Activated CD4-positive, CD25-positive, alpha-beta regulatory T cell treated with anti-CD3 and anti-CD28 coated beads, Interleukin-2, amount 50 U/mL, for 24 hours (primary cell): ENCODE data around the gene TNIK.
"Not testable (repeated sequence)": the region's sequence is repeated elsewhere in the genome, so short reads cannot be mapped to it uniquely, and the experiment has no call there.

Source experiments
- ATAC-seq, 2 donors: fragments of 150-1000 bp; cut with Tn5 transposase; one replicate each; pipeline ENCODE4 v1.10.0; 2021; ENCODE audit warnings: mild to moderate bottlenecking in 1 of 2, moderate library complexity in 1 of 2

The TNIK gene

GRCh38 chr3:171157980-171158379, 302.2 kb downstream of the TNIK start:
- ATAC-seq, result no peak

- no peak for ATAC-seq
Measured at GRCh38 chr3:171157286-171157685, 302.9 kb downstream of the TNIK start.

- ATAC-seq, result no peak
Measured at GRCh38 chr3:171156401-171157010, 303.7 kb downstream of the TNIK start.

GRCh38 chr3:171155122-171155700, 305.0 kb downstream of the TNIK start:
- ATAC-seq, result no peak

- no peak for ATAC-seq
Measured at GRCh38 chr3:171150945-171151344, 309.3 kb downstream of the TNIK start.

- ATAC-seq, result no peak
Measured at GRCh38 chr3:171149526-171150116, 310.6 kb downstream of the TNIK start.

GRCh38 chr3:171145798-171146197, 314.4 kb downstream of the TNIK start:
- ATAC-seq, result no peak

- no peak for ATAC-seq
Measured at GRCh38 chr3:171142985-171143384, 317.2 kb downstream of the TNIK start.

- no peak for ATAC-seq
Measured at GRCh38 chr3:171140246-171140645, 320.0 kb downstream of the TNIK start.

- no peak for ATAC-seq
Measured at GRCh38 chr3:171138027-171138426, 322.2 kb downstream of the TNIK start.

- no peak for ATAC-seq
Measured at GRCh38 chr3:171135549-171135948, 324.7 kb downstream of the TNIK start.

- ATAC-seq, result no peak
Measured at GRCh38 chr3:171133796-171134569, 326.2 kb downstream of the TNIK start.

- ATAC-seq, result no peak
Measured at GRCh38 chr3:171133337-171133736, 326.9 kb downstream of the TNIK start.

- no peak for ATAC-seq
Measured at GRCh38 chr3:171132873-171133272, 327.3 kb downstream of the TNIK start.

GRCh38 chr3:171129827-171130226, 330.4 kb downstream of the TNIK start:
- ATAC-seq, result no peak

- no peak for ATAC-seq
Measured at GRCh38 chr3:171127611-171128010, 332.6 kb downstream of the TNIK start.

GRCh38 chr3:171126478-171127209, 333.6 kb downstream of the TNIK start:
- no peak for ATAC-seq

GRCh38 chr3:171125010-171125409, 335.2 kb downstream of the TNIK start:
- ATAC-seq, result no peak

GRCh38 chr3:171123915-171124314, 336.3 kb downstream of the TNIK start:
- no peak for ATAC-seq

- ATAC-seq, result no peak
Measured at GRCh38 chr3:171122861-171123260, 337.3 kb downstream of the TNIK start.

GRCh38 chr3:171122240-171122639, 338.0 kb downstream of the TNIK start:
- no peak for ATAC-seq

- no peak for ATAC-seq
Measured at GRCh38 chr3:171121801-171122200, 338.4 kb downstream of the TNIK start.

GRCh38 chr3:171119402-171119801, 340.8 kb downstream of the TNIK start:
- not testable (repeated sequence) for ATAC-seq
